Measurements from ENCODE around the gene SLC22A16. TPM values are rescaled to one million over a fixed set of nuclear protein-coding genes. Genes with fewer than 3 reads are reported as not detected.

Gene SLC22A16
- 1 to 10 TPM in 1 of 2 donors, under 1 TPM in 1; 0.66 to 1.3 TPM for total RNA-seq
- polyA plus RNA-seq (ENCODE audit: insufficient read length in 2 of 2) = under 1 TPM; 0.63 to 0.87 TPM
- long read RNA-seq, donor 1 = 0 reads
- long read RNA-seq, donor 2 = 0 reads
- long read RNA-seq, donor 3 = 0 reads
- long read RNA-seq, donor 4 = 0 reads

DNA sequence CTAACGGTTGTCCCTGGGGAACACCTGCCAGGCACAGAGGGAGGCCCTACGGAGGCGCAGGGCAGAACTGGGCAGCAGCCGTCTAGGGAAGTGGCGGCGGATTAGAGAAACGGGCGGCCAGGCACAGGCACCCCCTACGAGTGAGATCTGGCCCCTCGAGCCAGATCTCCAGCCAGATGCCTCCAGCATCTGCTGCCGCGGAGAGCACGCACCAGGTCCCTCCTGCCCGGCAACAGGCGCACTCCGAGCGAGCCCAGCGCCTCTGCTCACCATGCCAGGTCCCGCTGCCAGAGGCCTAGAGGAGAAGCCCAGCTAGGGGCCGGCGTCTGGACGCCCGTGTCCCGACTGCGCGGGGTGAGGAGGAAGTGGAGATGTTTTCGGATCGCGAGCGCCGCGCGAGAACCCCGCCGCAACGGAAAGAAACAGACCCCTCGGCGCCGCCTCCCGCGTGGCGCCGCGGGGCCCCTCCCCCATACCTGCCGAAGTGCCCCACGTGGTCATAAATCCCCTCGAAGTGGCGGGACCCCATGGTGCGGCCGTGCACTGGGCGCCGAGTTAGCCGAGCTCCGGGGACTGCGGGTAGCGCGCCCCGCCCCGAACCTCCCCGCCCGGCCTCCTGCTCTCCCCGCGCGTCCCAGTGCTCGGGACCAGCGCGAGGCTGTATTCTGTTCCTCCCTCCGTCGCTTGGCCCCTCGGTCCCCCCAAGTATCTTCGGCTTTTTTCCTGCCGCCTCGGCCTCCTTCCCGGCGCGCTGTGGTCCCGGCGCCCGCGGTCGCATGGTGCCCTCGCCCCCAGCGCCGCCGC is at the start of gene SLC22A16:
SLC22A16 (minus strand) TSS at position 568 of the 804 bp plus-strand sequence; CDS start at position 529, 39 bp downstream.
- Histone ChIP-seq H3K9me3 (ENCODE audit: control insufficient read depth, insufficient read depth, low read length) (no peaks in the 10 kb centered on the region), H3K4me1 (ENCODE audit: control insufficient read depth, insufficient read depth, low read length) (peaks cover 12% of the 10 kb centered on the region), H3K27ac (ENCODE audit: low read depth, low read length) (no peak within 1 kb of the TSS), H3K36me3 (ENCODE audit: control insufficient read depth, insufficient read depth, low read length) (no peaks in the 10 kb centered on the region), H3K27me3 (ENCODE audit: control insufficient read depth, insufficient read depth, low read length) (peaks cover 9% of the 10 kb centered on the region), H3K4me3 (ENCODE audit: low read depth, low read length) (peak within 1 kb of the TSS; percentile 42)
- DNase-seq (ENCODE audit: low read depth in 4 of 6, low spot score in 6 of 6) = peak in 2 of 6 donors; percentile 26 to 53
- 2% methylated on average over 66 of the region's 85 CpGs for WGBS (ENCODE audit: insufficient coverage)

DNA sequence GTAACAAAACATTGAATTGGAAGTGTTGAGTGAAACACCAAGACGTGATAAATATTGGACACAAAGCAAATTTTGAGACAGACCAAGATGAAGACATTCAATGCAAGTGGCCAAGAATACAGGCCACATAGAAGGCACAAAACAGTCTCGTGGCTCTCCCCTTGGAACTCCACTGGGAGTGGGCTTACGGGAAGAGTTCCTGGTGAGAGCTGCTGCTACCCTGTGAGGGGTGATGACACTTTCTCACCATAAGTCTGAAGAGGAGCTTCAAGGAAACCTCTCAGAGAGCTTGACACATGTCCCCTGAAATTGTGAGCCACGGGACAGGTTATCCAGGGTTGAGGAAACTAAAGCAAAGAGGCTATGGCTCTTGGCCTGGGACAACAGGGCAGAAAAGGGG is 48.6 kb upstream of the SLC22A16 start:
- DNase-seq (ENCODE audit: low read depth in 4 of 6, low spot score in 6 of 6) = no peak
- Histone ChIP-seq H3K4me3 (ENCODE audit: low read depth, low read length) (no peak overlapping the region), H3K27me3 (ENCODE audit: control insufficient read depth, insufficient read depth, low read length) (no peaks in the 10 kb centered on the region), H3K9me3 (ENCODE audit: control insufficient read depth, insufficient read depth, low read length) (no peaks in the 10 kb centered on the region), H3K27ac (ENCODE audit: low read depth, low read length) (no peak overlapping the region), H3K4me1 (ENCODE audit: control insufficient read depth, insufficient read depth, low read length) (peaks cover 7% of the 10 kb centered on the region), H3K36me3 (ENCODE audit: control insufficient read depth, insufficient read depth, low read length) (no peaks in the 10 kb centered on the region)
- WGBS (ENCODE audit: insufficient coverage) = 53% methylated on average over 3 of the region's 4 CpGs

- Histone ChIP-seq H3K27me3 (ENCODE audit: control insufficient read depth, insufficient read depth, low read length) (no peaks in the 10 kb centered on the region), H3K27ac (ENCODE audit: low read depth, low read length) (no peak overlapping the region), H3K4me3 (ENCODE audit: low read depth, low read length) (no peak overlapping the region), H3K4me1 (ENCODE audit: control insufficient read depth, insufficient read depth, low read length) (peaks cover 7% of the 10 kb centered on the region), H3K9me3 (ENCODE audit: control insufficient read depth, insufficient read depth, low read length) (no peaks in the 10 kb centered on the region), H3K36me3 (ENCODE audit: control insufficient read depth, insufficient read depth, low read length) (no peaks in the 10 kb centered on the region)
- no CpG with 5 or more reads among the region's 2 CpGs for WGBS (ENCODE audit: insufficient coverage)
- DNase-seq (ENCODE audit: low read depth in 4 of 6, low spot score in 6 of 6) = peak in 1 of 6 donors; percentile 88
Measured at GRCh38 chr6:110524305-110524704, 47.9 kb upstream of the SLC22A16 start.

DNA sequence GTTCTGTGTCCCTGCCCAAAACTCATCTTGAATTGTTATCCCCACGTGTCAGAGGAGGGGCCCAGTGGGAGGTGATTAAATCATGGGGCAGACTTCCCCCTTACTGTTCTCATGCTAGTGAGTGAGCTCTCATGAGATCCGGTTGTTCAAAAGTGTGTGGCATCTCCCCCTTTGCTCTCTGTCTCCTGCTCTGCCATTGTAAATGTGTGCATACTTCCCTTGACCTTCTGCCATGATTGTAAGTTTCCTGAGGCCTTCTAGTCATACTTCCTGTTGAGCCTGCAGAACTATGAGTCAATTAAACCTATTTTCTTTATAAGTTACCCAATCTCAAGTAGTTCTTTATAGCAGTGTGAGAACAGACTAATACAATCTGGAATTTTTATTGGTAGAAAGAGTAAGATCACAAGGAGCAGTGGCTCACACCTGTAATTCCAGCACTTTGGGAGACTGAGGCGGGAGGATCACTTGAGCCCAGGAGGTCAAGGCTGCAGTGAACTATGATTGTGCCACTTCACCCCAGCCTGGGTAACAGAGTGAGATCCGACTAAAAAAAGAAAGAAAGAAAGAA is 47.1 kb upstream of the SLC22A16 start:
- H3K27ac ChIP-seq (ENCODE audit: low read depth, low read length) = no peak overlapping the region
- peaks cover 7% of the 10 kb centered on the region for H3K4me1 ChIP-seq (ENCODE audit: control insufficient read depth, insufficient read depth, low read length)
- no peaks in the 10 kb centered on the region for H3K36me3 ChIP-seq (ENCODE audit: control insufficient read depth, insufficient read depth, low read length)
- WGBS (ENCODE audit: insufficient coverage) = 44% methylated on average over 1 of the region's 4 CpGs
- no peaks in the 10 kb centered on the region for H3K9me3 ChIP-seq (ENCODE audit: control insufficient read depth, insufficient read depth, low read length)
- DNase-seq (ENCODE audit: low read depth in 4 of 6, low spot score in 6 of 6) = no peak
- no peaks in the 10 kb centered on the region for H3K27me3 ChIP-seq (ENCODE audit: control insufficient read depth, insufficient read depth, low read length)
- no peak overlapping the region for H3K4me3 ChIP-seq (ENCODE audit: low read depth, low read length)

GRCh38 chr6:110522427-110522826 is 46.0 kb upstream of the SLC22A16 start:
- H3K4me3 ChIP-seq (ENCODE audit: low read depth, low read length) = no peak overlapping the region
- H3K9me3 ChIP-seq (ENCODE audit: control insufficient read depth, insufficient read depth, low read length) = no peaks in the 10 kb centered on the region
- H3K27me3 ChIP-seq (ENCODE audit: control insufficient read depth, insufficient read depth, low read length) = no peaks in the 10 kb centered on the region
- no peaks in the 10 kb centered on the region for H3K36me3 ChIP-seq (ENCODE audit: control insufficient read depth, insufficient read depth, low read length)
- peaks cover 7% of the 10 kb centered on the region for H3K4me1 ChIP-seq (ENCODE audit: control insufficient read depth, insufficient read depth, low read length)
- WGBS (ENCODE audit: insufficient coverage) = no CpG with 5 or more reads among the region's 3 CpGs
- no peak overlapping the region for H3K27ac ChIP-seq (ENCODE audit: low read depth, low read length)
- no peak for DNase-seq (ENCODE audit: low read depth in 4 of 6, low spot score in 6 of 6)

DNA sequence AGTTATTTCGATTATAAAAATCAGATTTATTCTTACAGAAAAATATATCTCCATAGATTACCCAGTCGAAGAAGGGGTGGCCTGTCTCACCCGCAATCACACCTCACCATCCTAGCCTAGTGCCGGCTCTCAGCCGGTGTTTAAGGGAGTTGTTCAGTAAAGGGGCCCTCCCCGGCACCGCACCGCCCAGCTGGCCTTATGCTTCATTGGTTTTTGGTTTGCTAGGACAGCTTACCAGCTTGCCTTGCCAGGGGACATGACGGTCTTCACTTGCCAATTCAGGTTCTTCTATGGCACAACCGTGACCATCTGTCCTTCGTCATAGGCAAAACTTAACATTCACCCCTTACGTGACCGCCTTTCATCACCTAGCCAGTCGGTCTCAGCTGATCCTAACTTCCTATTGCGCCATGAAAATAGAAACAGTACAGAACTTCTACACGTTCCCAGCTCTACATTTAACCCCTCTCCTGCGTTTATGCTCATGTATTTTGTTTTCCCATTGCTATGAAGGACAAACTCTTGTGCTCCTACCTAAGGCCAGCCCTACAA is 44.7 kb upstream of the SLC22A16 start:
- H3K27ac ChIP-seq (ENCODE audit: low read depth, low read length) = no peak overlapping the region
- H3K9me3 ChIP-seq (ENCODE audit: control insufficient read depth, insufficient read depth, low read length) = no peaks in the 10 kb centered on the region
- H3K4me1 ChIP-seq (ENCODE audit: control insufficient read depth, insufficient read depth, low read length) = peaks cover 7% of the 10 kb centered on the region
- WGBS (ENCODE audit: insufficient coverage) = 85% methylated on average over 16 of the region's 17 CpGs
- H3K36me3 ChIP-seq (ENCODE audit: control insufficient read depth, insufficient read depth, low read length) = no peaks in the 10 kb centered on the region
- DNase-seq (ENCODE audit: low read depth in 4 of 6, low spot score in 6 of 6) = no peak
- no peak overlapping the region for H3K4me3 ChIP-seq (ENCODE audit: low read depth, low read length)
- no peaks in the 10 kb centered on the region for H3K27me3 ChIP-seq (ENCODE audit: control insufficient read depth, insufficient read depth, low read length)

- peak in 2 of 6 donors; percentile 36 to 81 for DNase-seq (ENCODE audit: low read depth in 4 of 6, low spot score in 6 of 6)
- Histone ChIP-seq H3K27me3 (ENCODE audit: control insufficient read depth, insufficient read depth, low read length) (no peaks in the 10 kb centered on the region), H3K9me3 (ENCODE audit: control insufficient read depth, insufficient read depth, low read length) (no peaks in the 10 kb centered on the region), H3K36me3 (ENCODE audit: control insufficient read depth, insufficient read depth, low read length) (no peaks in the 10 kb centered on the region), H3K4me1 (ENCODE audit: control insufficient read depth, insufficient read depth, low read length) (peaks cover 7% of the 10 kb centered on the region), H3K4me3 (ENCODE audit: low read depth, low read length) (no peak overlapping the region), H3K27ac (ENCODE audit: low read depth, low read length) (no peak overlapping the region)
- WGBS (ENCODE audit: insufficient coverage) = 33% methylated on average over 11 of the region's 12 CpGs
Measured at GRCh38 chr6:110520209-110520965, 44.0 kb upstream of the SLC22A16 start.

DNA sequence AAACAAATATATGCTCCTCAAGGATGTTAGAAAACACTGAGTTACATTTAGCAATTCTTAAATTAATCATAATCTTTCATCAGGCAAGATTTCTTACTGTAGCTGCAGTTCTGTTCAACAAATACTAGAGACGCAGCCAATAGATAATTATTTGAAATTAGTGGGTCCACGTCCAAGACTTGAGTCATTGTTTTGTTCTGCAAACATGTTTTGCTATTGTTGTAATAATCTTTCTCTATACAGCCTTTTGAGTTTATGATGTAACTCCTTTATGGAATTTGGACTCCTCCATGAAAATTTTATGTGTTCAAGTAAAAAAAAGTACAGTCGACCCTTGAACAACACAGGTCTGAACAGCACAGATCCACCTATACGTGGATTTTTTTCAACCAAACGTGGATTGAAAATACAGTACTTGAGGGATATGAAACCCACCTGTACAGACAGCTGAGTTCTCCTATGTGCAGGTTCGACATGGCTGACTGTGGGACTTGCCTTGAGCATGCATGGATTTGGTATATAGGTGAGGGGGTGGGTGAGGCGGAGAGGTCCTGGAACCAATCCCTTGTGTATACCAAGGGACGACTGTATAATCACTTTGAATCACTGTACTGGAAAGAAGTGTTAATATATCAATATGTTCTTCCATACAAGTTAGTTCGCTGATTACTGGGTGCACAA is 41.3 kb upstream of the SLC22A16 start:
- no peak overlapping the region for H3K4me3 ChIP-seq (ENCODE audit: low read depth, low read length)
- no peak overlapping the region for H3K27ac ChIP-seq (ENCODE audit: low read depth, low read length)
- H3K9me3 ChIP-seq (ENCODE audit: control insufficient read depth, insufficient read depth, low read length) = no peaks in the 10 kb centered on the region
- H3K27me3 ChIP-seq (ENCODE audit: control insufficient read depth, insufficient read depth, low read length) = no peaks in the 10 kb centered on the region
- H3K36me3 ChIP-seq (ENCODE audit: control insufficient read depth, insufficient read depth, low read length) = no peaks in the 10 kb centered on the region
- 100% methylated on average over 3 of the region's 9 CpGs for WGBS (ENCODE audit: insufficient coverage)
- H3K4me1 ChIP-seq (ENCODE audit: control insufficient read depth, insufficient read depth, low read length) = peaks cover 7% of the 10 kb centered on the region
- DNase-seq (ENCODE audit: low read depth in 4 of 6, low spot score in 6 of 6) = no peak

DNA sequence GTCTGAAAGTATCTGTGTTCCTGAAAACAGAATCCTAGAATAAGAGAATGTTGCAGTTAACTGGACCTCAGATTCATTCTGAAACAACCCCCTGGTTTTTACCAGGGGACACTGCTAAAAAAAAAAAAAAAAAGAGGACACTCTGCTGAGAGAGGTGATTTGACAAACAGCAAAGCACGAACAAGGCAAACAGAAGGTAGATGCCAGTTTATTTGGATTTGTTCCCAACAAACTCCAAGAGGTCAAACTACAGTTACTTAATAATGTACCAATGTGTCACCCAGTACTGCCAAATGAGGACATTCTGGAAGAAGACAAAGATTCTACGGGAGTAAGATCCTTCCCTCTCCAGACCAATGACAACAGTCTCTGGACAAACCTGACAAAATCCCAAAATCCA is 40.6 kb upstream of the SLC22A16 start:
- no peak overlapping the region for H3K4me3 ChIP-seq (ENCODE audit: low read depth, low read length)
- DNase-seq (ENCODE audit: low read depth in 4 of 6, low spot score in 6 of 6) = no peak
- H3K27ac ChIP-seq (ENCODE audit: low read depth, low read length) = no peak overlapping the region
- H3K9me3 ChIP-seq (ENCODE audit: control insufficient read depth, insufficient read depth, low read length) = no peaks in the 10 kb centered on the region
- H3K36me3 ChIP-seq (ENCODE audit: control insufficient read depth, insufficient read depth, low read length) = no peaks in the 10 kb centered on the region
- H3K4me1 ChIP-seq (ENCODE audit: control insufficient read depth, insufficient read depth, low read length) = peaks cover 7% of the 10 kb centered on the region
- H3K27me3 ChIP-seq (ENCODE audit: control insufficient read depth, insufficient read depth, low read length) = no peaks in the 10 kb centered on the region
- WGBS (ENCODE audit: insufficient coverage) = 80% methylated on average over 1 of the region's 2 CpGs

Data from spinal cord (tissue), 10 donors.